Duodenal mucosa (tissue), 2 donors: ENCODE results near the gene YBX1.

Source experiments
- H3K27ac ChIP-seq: one replicate; pipeline ENCODE4 v1.7.0; 2013; ENCODE audit warnings: low read depth, low read length
- H3K27me3 ChIP-seq, 2 donors: one replicate each; pipeline ENCODE4 v1.7.0; 2013; ENCODE audit warnings: low read length in 2 of 2, control low read depth in 1 of 2; ENCODE audit not compliant: insufficient read depth in 2 of 2, control insufficient read depth in 1 of 2
- H3K36me3 ChIP-seq, 2 donors: one replicate each; pipeline ENCODE4 v1.7.0; 2013; ENCODE audit warnings: low read length in 2 of 2, control low read depth in 1 of 2; ENCODE audit not compliant: insufficient read depth in 2 of 2, control insufficient read depth in 1 of 2
- H3K4me1 ChIP-seq, 2 donors: one replicate each; pipeline ENCODE4 v1.7.0; 2013; ENCODE audit warnings: low read length in 2 of 2, control low read depth in 1 of 2; ENCODE audit not compliant: insufficient read depth in 2 of 2, control insufficient read depth in 1 of 2
- H3K4me3 ChIP-seq, 2 donors: one replicate each; pipeline ENCODE4 v1.7.0; 2013; ENCODE audit warnings: low read length in 2 of 2, low read depth in 1 of 2
- H3K9ac ChIP-seq, 2 donors: one replicate each; pipeline ENCODE4 v1.7.0; 2013; ENCODE audit warnings: low read length in 2 of 2, low read depth in 1 of 2
- H3K9me3 ChIP-seq, 2 donors: one replicate each; pipeline ENCODE4 v1.7.0; 2013; ENCODE audit warnings: low read length in 2 of 2, control low read depth in 1 of 2; ENCODE audit not compliant: control insufficient read depth in 1 of 2

The YBX1 gene

DNA sequence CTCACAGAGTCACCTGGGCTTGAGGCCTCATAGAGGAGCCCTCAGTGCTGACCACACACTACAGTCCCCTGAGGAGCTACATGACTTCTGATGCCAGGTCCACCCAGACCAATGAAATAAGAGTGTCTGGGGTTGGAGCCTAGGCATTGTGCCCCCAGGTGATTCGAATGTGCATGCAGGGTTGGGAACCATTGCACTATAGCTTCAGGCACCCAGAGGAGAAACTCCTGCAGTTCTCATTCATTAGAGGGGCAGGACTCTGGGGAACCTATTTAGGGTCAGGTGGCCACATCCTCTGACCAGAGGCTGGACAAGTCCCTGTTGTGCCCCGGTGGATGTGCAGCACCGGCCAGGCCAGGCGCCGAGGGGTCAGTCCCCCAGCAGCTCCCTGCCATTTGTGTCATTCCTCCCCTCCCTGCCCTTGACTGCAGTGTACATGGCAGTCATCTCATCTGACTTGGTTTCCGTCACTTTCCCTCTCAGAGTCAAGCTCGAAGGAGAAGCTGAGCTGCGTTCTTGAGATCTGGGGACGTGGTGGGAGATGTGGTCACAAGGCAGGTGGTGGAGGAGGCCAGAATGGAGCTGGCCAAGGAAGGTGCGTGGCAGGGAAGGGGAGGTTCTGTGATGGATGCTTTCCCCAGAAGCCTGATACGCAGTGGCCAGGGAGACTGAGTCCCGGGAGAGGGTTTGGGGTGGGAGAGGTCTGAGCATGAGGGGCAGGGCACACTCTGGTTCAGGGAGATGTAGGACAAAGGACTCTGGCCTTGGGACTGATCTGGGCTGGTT, 51.4 kb downstream of the YBX1 start:
- H3K4me3 ChIP-seq: no peak overlapping the region
- H3K27ac ChIP-seq: no peak overlapping the region
- H3K9ac ChIP-seq: no peak overlapping the region
- H3K4me1 ChIP-seq: peaks cover 18 to 25% of the 10 kb centered on the region in 2 donors
- H3K27me3 ChIP-seq: no peaks in the 10 kb centered on the region
- H3K9me3 ChIP-seq: no peaks in the 10 kb centered on the region
- no peaks in the 10 kb centered on the region for H3K36me3 ChIP-seq

- no peak overlapping the region for H3K27ac ChIP-seq
- H3K4me1 ChIP-seq: peaks cover 18 to 25% of the 10 kb centered on the region in 2 donors
- H3K9ac ChIP-seq: no peak overlapping the region
- no peaks in the 10 kb centered on the region for H3K36me3 ChIP-seq
- H3K9me3 ChIP-seq: no peaks in the 10 kb centered on the region
- H3K27me3 ChIP-seq: no peaks in the 10 kb centered on the region
- no peak overlapping the region for H3K4me3 ChIP-seq
Measured at GRCh38 chr1:42734201-42735035, 52.2 kb downstream of the YBX1 start.

GRCh38 chr1:42735056-42735455, 52.8 kb downstream of the YBX1 start:
- Histone ChIP-seq H3K9me3 (no peaks in the 10 kb centered on the region), H3K36me3 (no peaks in the 10 kb centered on the region), H3K4me3 (no peak overlapping the region), H3K4me1 (peaks cover 18 to 25% of the 10 kb centered on the region in 2 donors), H3K27me3 (no peaks in the 10 kb centered on the region), H3K9ac (no peak overlapping the region), H3K27ac (no peak overlapping the region)

- no peak overlapping the region for H3K9ac ChIP-seq
- H3K27me3 ChIP-seq: no peaks in the 10 kb centered on the region
- H3K4me3 ChIP-seq: no peak overlapping the region
- H3K4me1 ChIP-seq: peaks cover 22 to 26% of the 10 kb centered on the region in 2 donors
- H3K36me3 ChIP-seq: no peaks in the 10 kb centered on the region
- H3K9me3 ChIP-seq: no peaks in the 10 kb centered on the region
- no peak overlapping the region for H3K27ac ChIP-seq
Measured at GRCh38 chr1:42735477-42736105, 53.4 kb downstream of the YBX1 start.

GRCh38 chr1:42736152-42736551, 53.9 kb downstream of the YBX1 start:
- H3K27me3 ChIP-seq: no peaks in the 10 kb centered on the region
- no peaks in the 10 kb centered on the region for H3K9me3 ChIP-seq
- H3K27ac ChIP-seq: no peak overlapping the region
- H3K4me3 ChIP-seq: no peak overlapping the region
- H3K36me3 ChIP-seq: no peaks in the 10 kb centered on the region
- peaks cover 24 to 28% of the 10 kb centered on the region in 2 donors for H3K4me1 ChIP-seq
- no peak overlapping the region for H3K9ac ChIP-seq

- no peaks in the 10 kb centered on the region for H3K9me3 ChIP-seq
- no peaks in the 10 kb centered on the region for H3K27me3 ChIP-seq
- H3K4me3 ChIP-seq: no peak overlapping the region
- H3K36me3 ChIP-seq: no peaks in the 10 kb centered on the region
- no peak overlapping the region for H3K9ac ChIP-seq
- H3K27ac ChIP-seq: no peak overlapping the region
- peaks cover 19 to 28% of the 10 kb centered on the region in 2 donors for H3K4me1 ChIP-seq
Measured at GRCh38 chr1:42736571-42737200, 54.5 kb downstream of the YBX1 start.

DNA sequence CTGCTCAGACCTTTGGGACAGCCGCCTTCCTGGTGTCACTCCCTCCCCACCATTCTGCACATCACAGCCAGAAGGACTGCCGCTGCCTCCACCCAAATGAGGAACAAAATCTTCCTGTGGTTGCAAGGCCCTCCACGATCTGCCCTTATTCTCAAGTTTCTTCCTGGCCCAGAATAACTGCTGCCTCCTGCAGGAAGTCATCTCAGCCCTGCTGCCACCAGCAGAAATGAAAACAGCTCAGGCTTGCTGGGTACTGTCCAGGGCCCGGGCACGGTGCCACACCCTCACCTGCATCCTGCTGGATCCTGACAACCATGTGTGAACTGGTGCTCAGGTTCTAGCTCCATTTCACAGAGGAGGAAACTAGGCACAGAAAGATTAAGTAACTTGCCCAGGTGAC, 55.0 kb downstream of the YBX1 start:
- H3K36me3 ChIP-seq: no peaks in the 10 kb centered on the region
- no peak overlapping the region for H3K4me3 ChIP-seq
- no peaks in the 10 kb centered on the region for H3K9me3 ChIP-seq
- no peak overlapping the region for H3K27ac ChIP-seq
- H3K4me1 ChIP-seq: peaks cover 14 to 28% of the 10 kb centered on the region in 2 donors
- H3K9ac ChIP-seq: no peak overlapping the region
- no peaks in the 10 kb centered on the region for H3K27me3 ChIP-seq

DNA sequence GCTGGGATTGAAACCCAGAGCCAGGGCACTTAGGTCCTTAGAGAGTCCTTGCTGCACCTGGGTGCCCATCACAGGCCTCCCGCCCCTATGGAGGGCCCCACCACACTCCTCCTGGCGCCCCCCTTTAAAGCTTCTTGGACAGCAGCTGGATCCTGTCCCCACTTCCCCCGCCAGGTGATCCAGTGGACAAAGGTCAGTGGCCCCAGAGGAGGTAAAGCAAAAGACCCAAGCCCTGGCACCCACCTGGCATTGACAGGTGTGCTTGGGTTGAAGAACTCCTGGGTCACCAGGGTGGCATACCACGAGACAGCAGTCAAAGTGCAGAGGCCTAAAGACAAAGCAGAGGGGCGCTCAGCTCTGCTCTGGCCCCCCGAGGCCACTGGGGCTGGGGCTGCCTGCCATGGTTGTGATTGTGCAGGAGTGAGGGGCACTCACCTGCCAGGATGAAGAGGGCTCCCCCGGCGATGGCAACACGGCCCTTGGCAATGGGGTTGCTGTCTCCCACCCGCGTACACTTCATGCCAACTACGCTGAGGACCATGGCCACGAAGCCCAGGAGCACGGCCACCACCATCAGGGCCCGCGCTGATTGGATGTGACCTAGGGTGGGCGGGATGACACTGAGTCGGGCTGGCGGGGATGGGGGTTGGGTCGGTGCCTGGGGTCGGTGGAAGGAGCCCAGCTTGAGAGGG, 55.9 kb downstream of the YBX1 start:
- H3K27ac ChIP-seq: no peak overlapping the region

DNA sequence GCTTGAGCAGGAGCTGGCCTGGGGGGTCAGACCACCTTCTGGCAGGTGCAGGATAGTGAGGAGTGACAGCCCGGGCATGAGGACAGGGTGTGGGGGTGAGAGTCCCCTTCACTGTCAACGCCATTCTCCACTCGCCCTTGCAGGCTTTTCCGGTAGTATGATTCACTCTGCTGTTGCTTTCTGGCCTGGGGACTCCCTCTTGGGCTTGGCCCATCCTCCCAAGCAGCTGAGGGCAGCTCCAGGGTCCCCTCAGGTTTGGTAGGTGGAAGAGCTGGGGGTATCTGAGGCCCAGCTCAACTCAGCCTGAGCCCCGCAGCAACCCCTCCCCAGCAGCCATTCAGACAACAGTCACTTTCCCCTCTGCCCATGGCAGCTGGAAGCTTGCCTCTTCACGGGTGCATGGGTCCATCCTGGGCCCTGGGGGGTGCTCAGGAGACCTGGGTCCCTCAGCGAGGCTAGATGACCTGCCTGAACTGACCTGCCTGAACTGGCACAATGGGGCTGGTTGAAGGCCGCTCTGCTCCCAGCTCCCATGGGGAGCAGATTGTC, 56.5 kb downstream of the YBX1 start:
- H3K27ac ChIP-seq: no peak overlapping the region
- no peaks in the 10 kb centered on the region for H3K27me3 ChIP-seq
- H3K9me3 ChIP-seq: no peaks in the 10 kb centered on the region
- H3K4me3 ChIP-seq: no peak overlapping the region
- H3K4me1 ChIP-seq: peaks cover 14 to 28% of the 10 kb centered on the region in 2 donors
- no peaks in the 10 kb centered on the region for H3K36me3 ChIP-seq
- no peak overlapping the region for H3K9ac ChIP-seq

More for the DNA sequence above, 55.9 kb downstream of the YBX1 start:
- H3K36me3 ChIP-seq: no peaks in the 10 kb centered on the region
- H3K4me1 ChIP-seq: peaks cover 14 to 28% of the 10 kb centered on the region in 2 donors
- H3K4me3 ChIP-seq: no peak overlapping the region
- no peaks in the 10 kb centered on the region for H3K9me3 ChIP-seq
- H3K27me3 ChIP-seq: no peaks in the 10 kb centered on the region
- no peak overlapping the region for H3K9ac ChIP-seq
